Stimulated activated CD4-positive, alpha-beta T cell treated with anti-CD3 and anti-CD28 coated beads, Interleukin-1b, Interleukin-23, amount 100 ng/mL, for 1 hour (primary cell): Measurements from ENCODE around the gene SGCD.

Experiments used
- DNase-seq, 2 donors: peaks; one replicate each; pipeline ENCODE4 v3.0.0-alpha.2; 2020; ENCODE audit warnings: low read depth in 2 of 2

Gene SGCD

DNA sequence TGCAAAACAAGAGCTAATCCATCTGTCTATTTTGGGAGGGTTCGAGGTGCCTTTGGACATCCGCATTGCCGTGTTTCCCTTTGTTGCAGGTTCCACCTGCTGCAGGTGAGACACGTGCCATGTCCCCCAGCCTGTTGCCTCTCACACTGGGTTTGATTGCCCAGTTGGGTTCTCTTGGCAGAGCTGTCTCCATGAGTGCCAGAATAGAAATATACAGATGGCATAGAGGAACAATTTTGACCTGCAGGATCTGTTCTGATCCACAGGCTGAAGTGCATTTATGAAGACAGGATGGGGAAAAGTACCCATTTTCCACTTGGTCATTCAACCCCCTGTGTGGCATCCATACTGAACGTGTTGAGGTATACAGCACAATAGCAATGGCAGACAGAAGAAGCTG, 178.1 kb downstream of the SGCD start:
- DNase-seq, result no peak

DNA sequence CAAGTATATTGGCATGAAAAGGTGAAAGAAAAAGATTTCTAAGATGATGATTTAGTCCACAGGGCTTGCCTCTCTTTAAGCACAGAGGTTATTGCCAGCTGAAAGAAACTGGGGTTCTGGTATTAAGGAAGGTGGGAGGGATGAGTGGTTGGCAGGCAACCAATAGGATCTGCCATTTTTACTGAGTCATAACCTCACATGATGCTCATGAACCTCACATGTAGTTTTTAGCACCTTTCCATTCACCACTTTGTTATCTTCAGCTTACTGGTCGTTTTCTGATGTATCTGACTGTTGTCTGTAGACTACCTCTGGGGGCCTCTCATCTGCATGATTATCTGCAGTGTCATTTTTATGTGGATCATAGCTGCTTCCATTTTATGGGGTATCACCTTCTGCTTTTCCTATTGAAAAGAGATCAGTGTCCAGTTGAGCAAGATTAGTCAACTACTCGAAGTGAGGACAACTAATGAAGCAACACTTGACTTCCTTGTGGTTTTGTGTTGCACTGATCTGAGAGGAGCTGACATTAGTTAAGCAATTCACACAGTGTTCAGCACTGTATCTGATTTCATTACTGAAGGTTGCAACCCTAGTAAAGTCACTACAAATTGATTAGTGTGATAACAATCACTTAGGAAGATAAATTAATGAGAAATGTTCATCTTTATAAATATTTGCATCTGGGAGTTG, 186.3 kb downstream of the SGCD start:
- DNase-seq, result no peak

DNA sequence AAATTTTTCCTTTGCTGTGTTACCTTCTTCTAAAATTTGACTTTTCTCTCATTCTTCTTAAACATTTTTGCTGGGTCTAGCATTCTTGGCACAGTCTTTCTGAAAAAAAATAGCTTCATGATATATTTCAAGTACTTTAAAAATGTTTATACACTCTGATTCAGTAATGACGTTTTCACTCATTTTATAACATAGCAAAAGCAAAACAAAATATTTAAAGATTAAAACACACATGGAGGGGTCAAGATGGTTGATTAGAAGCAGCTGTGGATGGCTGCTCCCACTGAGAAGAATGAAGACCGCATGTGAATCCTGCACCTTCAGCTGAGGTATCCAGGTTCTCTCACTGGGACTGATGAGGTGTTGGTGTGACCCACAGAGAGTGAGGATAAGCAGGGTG, 188.2 kb downstream of the SGCD start:
- DNase-seq, result no peak

DNA sequence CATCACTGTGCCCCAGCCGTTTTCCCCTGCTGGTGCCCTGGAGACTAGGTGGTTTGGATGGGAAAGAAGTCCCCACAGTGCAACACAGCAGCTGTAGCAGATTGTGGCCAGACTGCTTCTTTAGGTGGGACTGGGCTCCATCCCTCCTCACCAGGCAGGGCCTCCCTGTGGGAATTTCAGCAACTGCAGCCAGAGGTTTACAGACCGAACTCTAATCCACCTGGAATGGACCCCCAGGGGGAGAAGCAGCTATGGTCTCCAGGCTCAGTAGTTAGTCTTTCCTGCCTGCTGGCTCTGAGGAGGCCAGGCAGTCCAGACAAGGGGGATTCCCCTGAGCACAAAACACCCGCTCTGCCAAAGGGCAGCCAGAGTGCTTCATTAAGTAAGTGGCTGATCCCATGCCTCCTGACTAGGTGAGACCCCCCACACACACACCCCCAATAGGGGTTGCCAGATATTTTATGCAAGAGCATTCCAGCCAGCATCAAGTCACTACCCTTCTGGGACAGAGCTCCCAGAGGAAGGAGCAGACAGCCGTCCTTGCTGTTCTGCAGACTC, 188.9 kb downstream of the SGCD start:
- no peak for DNase-seq

GRCh38 chr5:156522651-156523529, 195.9 kb downstream of the SGCD start:
- DNase-seq, result no peak

DNA sequence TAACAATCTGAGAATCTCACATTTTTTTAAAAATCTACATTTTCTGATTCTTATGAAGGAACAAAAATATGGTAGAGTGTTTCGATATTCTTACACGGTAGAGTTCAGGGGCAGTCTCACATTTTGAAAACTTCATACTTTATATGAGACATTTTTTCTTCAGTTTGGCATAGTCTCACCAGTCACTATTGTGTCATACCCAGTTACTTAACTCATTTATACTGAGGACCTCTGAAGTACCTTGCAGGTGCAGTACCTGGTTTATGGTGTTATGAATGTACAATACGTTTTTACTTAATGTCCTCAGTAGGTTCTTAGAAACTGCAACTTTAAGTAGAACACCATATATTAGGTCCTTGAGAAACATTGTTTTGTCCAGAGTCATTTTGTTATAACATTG, 196.6 kb downstream of the SGCD start:
- DNase-seq, result no peak

DNA sequence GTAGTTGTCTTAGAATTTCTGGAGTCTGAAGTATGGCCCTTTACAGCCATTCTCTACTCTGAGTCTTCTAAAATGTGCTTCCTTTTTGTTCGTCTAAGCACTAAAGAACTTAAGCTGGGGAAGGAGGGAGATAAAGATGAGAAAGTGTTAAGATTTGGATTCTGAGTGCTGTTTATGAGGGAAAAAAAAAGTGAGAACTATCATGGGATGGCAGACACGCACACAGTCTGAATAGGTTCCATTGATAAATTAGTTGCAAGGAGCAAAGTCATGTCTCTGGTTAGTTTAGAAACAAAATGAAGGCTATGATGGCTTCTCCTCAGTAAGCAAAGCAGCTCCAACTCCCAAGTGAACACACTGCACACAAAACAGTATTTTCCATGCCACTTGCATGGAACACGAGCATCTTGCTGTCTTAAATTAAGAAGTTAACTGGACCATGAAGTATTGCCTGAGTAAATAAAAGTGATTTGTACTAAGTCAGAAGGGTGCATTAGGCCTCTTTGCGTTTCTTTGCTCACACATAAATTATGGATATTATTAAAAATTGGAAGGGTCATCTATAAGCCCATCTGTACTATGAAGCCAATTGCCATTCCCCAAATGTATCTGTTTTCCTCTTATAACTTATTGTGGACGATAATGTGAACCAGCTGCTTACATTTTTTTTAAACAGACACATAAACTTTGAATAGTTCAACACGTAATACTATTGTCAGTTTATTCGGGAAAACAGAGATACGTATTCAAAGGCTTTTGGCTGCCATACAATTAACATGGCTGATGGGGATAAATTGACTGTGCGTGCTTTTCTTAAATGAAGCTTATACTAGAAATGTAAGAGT, 199.3 kb downstream of the SGCD start:
- no peak for DNase-seq

DNA sequence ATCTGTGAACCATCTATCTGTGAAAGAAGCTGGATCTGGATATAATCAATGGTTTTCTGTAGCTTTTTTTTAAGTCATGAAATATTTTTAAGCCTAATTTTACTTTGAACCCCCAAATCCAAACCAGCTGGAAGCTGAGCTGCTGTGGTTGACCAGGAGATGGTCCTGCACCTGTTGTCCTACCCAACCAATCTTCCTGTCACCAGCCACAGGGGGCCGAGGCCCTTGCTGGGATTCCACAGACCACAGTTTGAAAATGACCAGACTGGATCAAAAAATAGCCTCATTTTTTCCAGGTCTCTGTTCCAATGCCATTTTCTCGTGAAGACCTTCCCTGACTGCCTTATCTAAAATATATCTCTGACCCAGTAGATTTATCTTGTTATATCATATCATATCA, 200.6 kb downstream of the SGCD start:
- DNase-seq, result no peak

GRCh38 chr5:156528673-156529072, 201.7 kb downstream of the SGCD start:
- DNase-seq, result no peak

DNA sequence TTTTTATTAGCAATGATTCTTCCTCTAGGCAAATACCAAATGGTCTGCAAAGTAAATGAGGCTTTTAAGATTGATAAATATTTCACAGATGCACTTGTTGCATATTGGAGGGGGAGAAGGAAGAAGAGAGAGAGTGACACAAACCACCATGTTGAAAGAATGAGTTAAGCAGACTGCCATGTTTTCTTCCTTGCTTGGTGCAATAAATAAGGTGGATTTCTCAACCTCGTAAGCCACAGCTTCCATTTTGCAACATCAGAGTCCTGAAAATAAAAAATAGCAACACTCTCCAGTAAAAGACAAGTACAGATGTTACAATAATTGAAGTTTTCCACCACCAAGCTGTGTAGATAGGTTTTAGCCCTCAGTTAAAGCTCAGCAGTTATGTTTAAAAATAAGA, 202.9 kb downstream of the SGCD start:
- DNase-seq, result no peak

GRCh38 chr5:156531199-156531598, 204.2 kb downstream of the SGCD start:
- DNase-seq, result no peak

- no peak for DNase-seq
These were observed 206.0 kb downstream of the SGCD start for GRCh38 chr5:156532921-156533320.

DNA sequence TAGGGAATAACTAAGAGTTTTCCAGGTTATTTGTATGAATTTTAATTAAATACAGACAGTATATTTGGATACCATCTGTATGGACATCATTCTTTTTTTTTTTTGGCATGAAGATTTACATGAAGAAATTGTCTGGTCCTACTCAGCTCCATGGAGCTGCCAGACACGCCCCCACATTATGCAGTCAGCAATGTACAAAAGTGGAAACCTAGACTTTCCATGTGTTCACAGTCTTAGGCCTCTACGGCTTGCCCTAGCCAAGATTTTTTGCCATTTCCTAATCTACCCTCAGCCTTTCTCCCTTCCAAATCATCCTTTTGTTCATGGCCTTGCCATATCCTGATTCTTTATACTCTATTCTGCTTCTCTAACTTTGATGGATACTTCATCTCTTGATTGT, 207.1 kb downstream of the SGCD start:
- DNase-seq, result no peak

DNA sequence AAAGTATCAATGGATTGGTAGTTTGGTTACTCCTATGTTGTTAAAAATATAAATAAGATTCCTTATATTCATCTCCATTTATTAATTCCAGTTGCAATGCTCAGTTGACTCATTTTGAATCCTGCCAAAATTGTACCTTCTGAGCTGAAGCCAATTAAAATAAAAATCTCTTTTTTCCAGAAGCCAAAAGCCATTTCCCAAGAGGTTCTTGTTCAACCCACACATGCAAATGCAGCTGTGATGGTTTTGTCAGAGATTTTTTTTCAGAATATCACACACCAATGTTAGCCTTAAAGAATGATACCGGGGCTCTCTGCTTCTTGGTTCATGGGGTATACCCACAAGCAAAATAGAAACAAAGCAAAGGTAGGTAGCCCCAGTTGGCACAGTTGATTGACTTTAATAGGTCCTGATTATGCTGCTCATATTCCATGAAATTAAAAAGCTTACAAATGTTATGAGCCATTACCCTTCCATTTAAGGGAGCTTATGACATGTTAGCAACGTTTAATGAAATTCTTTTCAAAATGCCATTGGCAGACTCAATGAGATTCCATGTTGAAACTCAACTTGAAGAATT, 208.0 kb downstream of the SGCD start:
- no peak for DNase-seq

GRCh38 chr5:156540491-156540890, 213.5 kb downstream of the SGCD start:
- DNase-seq, result no peak

DNA sequence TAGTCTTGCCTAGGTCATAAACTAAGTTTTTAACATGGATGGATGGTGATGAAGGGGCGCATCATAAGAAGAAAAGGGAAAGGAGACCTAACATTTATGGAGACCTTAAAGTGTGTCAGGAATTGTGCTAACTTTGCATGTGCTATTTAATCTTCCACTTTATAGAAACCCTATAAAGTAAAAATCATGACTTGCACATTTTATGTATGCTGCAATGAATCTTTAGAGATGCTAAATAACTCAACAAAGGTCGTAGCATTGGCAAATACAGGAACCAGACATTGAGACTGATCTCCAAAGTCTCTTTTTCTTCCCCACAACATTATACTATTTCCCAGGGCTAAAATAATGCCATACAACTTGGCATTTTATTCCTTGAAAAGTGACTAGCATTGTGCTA, 214.6 kb downstream of the SGCD start:
- DNase-seq, result no peak

DNA sequence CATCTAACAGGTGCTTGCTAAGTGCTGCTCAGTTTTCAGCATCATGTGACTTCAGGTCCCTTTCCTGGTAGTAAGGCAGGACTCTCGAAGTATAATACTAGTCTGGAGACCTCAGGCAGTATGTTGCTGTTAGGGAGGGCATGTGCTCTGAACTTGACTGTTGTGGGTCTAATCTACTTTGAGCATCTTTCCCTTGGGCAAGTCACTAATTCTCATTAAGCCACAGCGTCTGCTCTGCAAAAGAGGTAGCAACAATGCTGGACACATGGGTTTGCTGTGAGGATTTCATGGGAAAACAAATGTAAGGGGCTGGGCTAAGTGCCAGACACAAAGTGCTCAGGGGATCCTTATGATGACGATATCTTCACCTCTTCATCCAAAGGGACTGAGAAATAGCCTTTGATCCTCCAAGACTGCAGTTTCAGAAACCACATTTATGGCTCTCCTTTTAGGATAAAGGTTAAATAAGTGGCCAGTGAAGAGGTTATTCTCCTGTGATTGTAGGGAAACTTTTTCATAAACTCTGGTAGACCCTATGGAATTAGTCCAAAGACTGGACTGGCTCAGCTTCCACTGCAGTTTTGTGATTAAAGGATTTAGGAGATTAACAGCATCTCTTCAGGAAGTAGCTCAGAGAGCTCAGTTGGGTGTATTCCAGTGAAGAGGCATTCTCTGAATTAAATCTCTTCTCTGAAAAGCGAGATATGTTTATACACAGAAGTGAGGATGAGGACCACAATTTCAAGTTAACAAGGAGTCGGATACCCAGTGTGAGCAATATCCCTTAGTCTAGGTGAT, 216.6 kb downstream of the SGCD start:
- no peak for DNase-seq

DNA sequence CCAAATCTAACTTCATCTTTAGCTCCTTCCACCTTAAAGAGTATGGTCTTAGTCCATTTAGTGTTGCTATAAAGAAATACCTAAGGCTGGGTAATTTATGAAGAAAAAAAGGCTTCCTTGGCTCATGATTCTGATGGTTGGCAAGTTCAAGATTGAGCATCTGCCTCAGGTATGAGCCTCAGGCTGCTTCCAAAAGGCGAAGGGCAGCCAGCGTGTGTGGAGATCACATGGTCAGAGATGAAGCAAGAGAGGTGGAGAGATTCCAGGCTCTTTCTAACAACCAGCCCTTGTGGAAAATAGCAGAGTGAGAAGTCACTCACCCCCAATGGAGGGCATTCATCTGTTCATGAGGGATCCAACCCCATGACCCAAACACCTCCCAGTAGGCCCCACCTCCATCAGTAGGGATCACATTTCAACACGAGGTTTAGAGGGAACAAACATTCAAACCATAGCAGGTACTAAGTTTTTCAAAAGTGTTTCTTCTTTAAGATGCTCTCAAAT, 225.9 kb downstream of the SGCD start:
- DNase-seq, result no peak

DNA sequence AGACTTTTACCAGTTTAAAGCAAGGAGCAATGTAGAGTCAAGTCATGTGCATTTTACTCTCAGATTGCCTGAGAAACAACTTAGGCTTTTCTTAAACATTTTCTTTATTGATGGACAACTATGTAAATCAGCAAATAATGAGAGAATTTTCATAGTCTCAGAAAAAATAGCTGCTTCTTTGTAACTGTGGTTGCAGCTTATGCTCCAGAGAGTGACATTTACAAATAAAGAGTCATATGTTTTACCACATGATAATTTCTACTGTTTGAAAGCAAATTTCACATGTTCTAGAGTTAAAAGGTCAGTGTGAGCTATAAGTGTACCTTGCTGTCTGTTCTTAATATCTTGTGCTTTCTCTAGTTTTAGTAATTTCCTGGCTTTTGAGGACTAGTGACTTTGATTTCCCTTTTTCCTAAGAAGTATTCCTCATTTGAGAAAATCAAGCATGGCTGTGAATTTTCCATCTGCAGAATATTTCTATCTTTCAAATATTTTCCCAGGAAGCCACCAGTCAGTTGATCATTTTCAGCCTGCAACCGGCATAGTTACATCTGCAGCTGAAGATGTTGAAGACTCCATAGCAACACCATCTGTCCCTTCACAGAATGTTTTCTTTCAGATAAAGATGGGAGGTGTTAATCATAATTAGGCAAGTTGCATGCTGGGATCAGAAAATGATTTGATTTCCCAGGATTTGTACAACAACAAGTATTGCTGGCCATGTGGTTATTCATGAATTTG, 229.9 kb downstream of the SGCD start:
- no peak for DNase-seq

DNA sequence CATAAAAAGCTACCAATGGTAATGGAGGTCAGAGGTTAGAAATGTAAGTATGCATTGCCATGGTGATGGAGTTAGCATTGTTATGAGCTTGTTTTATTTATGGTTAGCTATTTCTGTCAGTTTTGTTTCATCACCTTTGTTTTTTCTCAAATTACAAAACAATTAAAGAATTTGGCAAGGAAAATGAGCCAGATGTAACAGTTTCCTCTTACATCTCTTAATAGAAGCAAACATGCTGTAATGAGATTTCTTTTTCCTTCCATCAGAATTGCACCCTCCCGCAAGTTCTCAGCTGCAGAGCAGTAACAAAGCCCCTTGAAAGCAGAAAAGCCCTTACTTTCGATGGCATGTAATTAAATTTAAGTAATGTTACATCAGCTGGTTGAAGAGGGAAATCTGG, 233.0 kb downstream of the SGCD start:
- DNase-seq, result no peak
